Parathyroid adenoma (tissue), 2 donors: ENCODE data around the gene LBX2.

ENCODE experiments used
- H2AFZ ChIP-seq: fragments of 300-600 bp; sonication (generic); one replicate; pipeline ENCODE4 v1.7.0; 2017; ENCODE audit warnings: antibody characterized with exemption, mild to moderate bottlenecking
- H3K27ac ChIP-seq: fragments of 300-600 bp; sonication (generic); one replicate; pipeline ENCODE4 v1.7.0; 2017
- H3K27me3 ChIP-seq: fragments of 300-600 bp; sonication (generic); one replicate; pipeline ENCODE4 v1.7.0; 2017; ENCODE audit warnings: low read length; ENCODE audit not compliant: control insufficient read depth, insufficient read depth
- H3K36me3 ChIP-seq: fragments of 300-600 bp; sonication (generic); one replicate; pipeline ENCODE4 v1.7.0; 2017; ENCODE audit warnings: low read length; ENCODE audit not compliant: control insufficient read depth, insufficient read depth
- H3K4me1 ChIP-seq: fragments of 300-600 bp; sonication (generic); one replicate; pipeline ENCODE4 v1.7.0; 2017; ENCODE audit warnings: control low read depth
- H3K4me2 ChIP-seq: fragments of 300-600 bp; sonication (generic); one replicate; pipeline ENCODE4 v1.7.0; 2017; ENCODE audit warnings: low read length
- H3K4me3 ChIP-seq: fragments of 300-600 bp; sonication (generic); one replicate; pipeline ENCODE4 v1.7.0; 2017; ENCODE audit warnings: low read depth, low read length
- H3K79me2 ChIP-seq: fragments of 300-600 bp; sonication (generic); one replicate; pipeline ENCODE4 v1.7.0; 2017; ENCODE audit warnings: control low read depth
- H3K9ac ChIP-seq: fragments of 300-600 bp; sonication (generic); one replicate; pipeline ENCODE4 v1.7.0; 2017; ENCODE audit warnings: mild to moderate bottlenecking
- H3K9me3 ChIP-seq: fragments of 300-600 bp; sonication (generic); one replicate; pipeline ENCODE4 v1.7.0; 2017; ENCODE audit warnings: low read length; ENCODE audit not compliant: control insufficient read depth
- CTCF ChIP-seq: fragments of 300-600 bp; sonication (generic); IDR thresholded peaks from one replicate; pipeline ENCODE4 v1.7.0; 2017; ENCODE audit warnings: antibody characterized with exemption, mild to moderate bottlenecking
- donor health status: primary hyperparathyroidism.

The LBX2 gene

GRCh38 chr2:74458938-74459363, 40.5 kb downstream of the LBX2 start:
- TF ChIP-seq CTCF = no peak
- no peaks in the 10 kb centered on the region for H3K9me3 ChIP-seq
- peak overlapping the region; percentile 90 for H3K4me3 ChIP-seq
- H3K27me3 ChIP-seq = no peaks in the 10 kb centered on the region
- H3K79me2 ChIP-seq = peaks cover 7% of the 10 kb centered on the region
- H3K9ac ChIP-seq = peak overlapping the region; percentile 63
- no peaks in the 10 kb centered on the region for H3K36me3 ChIP-seq
- H3K27ac ChIP-seq = peak overlapping the region; percentile 86
- peaks cover 24% of the 10 kb centered on the region for H3K4me1 ChIP-seq
- peak overlapping the region; percentile 77 for H2AFZ ChIP-seq
- H3K4me2 ChIP-seq = peak overlapping the region; percentile 93

GRCh38 chr2:74458132-74458937, 41.1 kb downstream of the LBX2 start, which contains the start of gene WBP1:
Gene WBP1, plus strand, starts transcription at chr2:74458438. Its CDS starts 165 bp downstream, at chr2:74458603.
- peak within 1 kb of the TSS; percentile 91 for H2AFZ ChIP-seq
- no peaks in the 10 kb centered on the region for H3K36me3 ChIP-seq
- H3K27ac ChIP-seq = peak within 1 kb of the TSS; percentile 99
- TF ChIP-seq CTCF = no peak
- peak within 1 kb of the TSS; percentile 78 for H3K9ac ChIP-seq
- H3K79me2 ChIP-seq = peaks cover 6% of the 10 kb centered on the region
- peak within 1 kb of the TSS; percentile 90 for H3K4me3 ChIP-seq
- no peaks in the 10 kb centered on the region for H3K27me3 ChIP-seq
- H3K4me1 ChIP-seq = peaks cover 22% of the 10 kb centered on the region
- H3K9me3 ChIP-seq = no peaks in the 10 kb centered on the region
- peak within 1 kb of the TSS; percentile 96 for H3K4me2 ChIP-seq

- Histone ChIP-seq H3K9ac (peak overlapping the region; percentile 78), H3K9me3 (no peaks in the 10 kb centered on the region), H3K4me1 (peaks cover 22% of the 10 kb centered on the region), H3K36me3 (no peaks in the 10 kb centered on the region), H2AFZ (peak overlapping the region; percentile 91), H3K27ac (peak overlapping the region; percentile 99), H3K4me3 (peak overlapping the region; percentile 90), H3K79me2 (peaks cover 6% of the 10 kb centered on the region), H3K4me2 (peak overlapping the region; percentile 96), H3K27me3 (no peaks in the 10 kb centered on the region)
- TF ChIP-seq CTCF = no peak
These were observed 41.8 kb downstream of the LBX2 start for GRCh38 chr2:74457549-74458131.

- no peak for TF ChIP-seq CTCF
- Histone ChIP-seq H3K36me3 (no peaks in the 10 kb centered on the region), H3K4me1 (peaks cover 22% of the 10 kb centered on the region), H3K79me2 (peaks cover 6% of the 10 kb centered on the region), H3K27ac (peak overlapping the region; percentile 99), H3K27me3 (no peaks in the 10 kb centered on the region), H3K9me3 (no peaks in the 10 kb centered on the region), H3K4me2 (peak overlapping the region; percentile 96), H3K9ac (no peak overlapping the region), H3K4me3 (peak overlapping the region; percentile 90), H2AFZ (peak overlapping the region; percentile 91)
These were observed 42.3 kb downstream of the LBX2 start for GRCh38 chr2:74457129-74457548.
